Parathyroid adenoma (tissue), 2 donors: ENCODE data around the gene GNL3.

Source experiments
- H2AFZ ChIP-seq: fragments of 300-600 bp; sonication (generic); one replicate; pipeline ENCODE4 v1.7.0; 2017; ENCODE audit warnings: antibody characterized with exemption, mild to moderate bottlenecking
- H3K27ac ChIP-seq: fragments of 300-600 bp; sonication (generic); one replicate; pipeline ENCODE4 v1.7.0; 2017
- H3K27me3 ChIP-seq: fragments of 300-600 bp; sonication (generic); one replicate; pipeline ENCODE4 v1.7.0; 2017; ENCODE audit warnings: low read length; ENCODE audit not compliant: control insufficient read depth, insufficient read depth
- H3K36me3 ChIP-seq: fragments of 300-600 bp; sonication (generic); one replicate; pipeline ENCODE4 v1.7.0; 2017; ENCODE audit warnings: low read length; ENCODE audit not compliant: control insufficient read depth, insufficient read depth
- H3K4me1 ChIP-seq: fragments of 300-600 bp; sonication (generic); one replicate; pipeline ENCODE4 v1.7.0; 2017; ENCODE audit warnings: control low read depth
- H3K4me2 ChIP-seq: fragments of 300-600 bp; sonication (generic); one replicate; pipeline ENCODE4 v1.7.0; 2017; ENCODE audit warnings: low read length
- H3K4me3 ChIP-seq: fragments of 300-600 bp; sonication (generic); one replicate; pipeline ENCODE4 v1.7.0; 2017; ENCODE audit warnings: low read depth, low read length
- H3K79me2 ChIP-seq: fragments of 300-600 bp; sonication (generic); one replicate; pipeline ENCODE4 v1.7.0; 2017; ENCODE audit warnings: control low read depth
- H3K9ac ChIP-seq: fragments of 300-600 bp; sonication (generic); one replicate; pipeline ENCODE4 v1.7.0; 2017; ENCODE audit warnings: mild to moderate bottlenecking
- H3K9me3 ChIP-seq: fragments of 300-600 bp; sonication (generic); one replicate; pipeline ENCODE4 v1.7.0; 2017; ENCODE audit warnings: low read length; ENCODE audit not compliant: control insufficient read depth
- CTCF ChIP-seq: fragments of 300-600 bp; sonication (generic); IDR thresholded peaks from one replicate; pipeline ENCODE4 v1.7.0; 2017; ENCODE audit warnings: antibody characterized with exemption, mild to moderate bottlenecking
- donor health status: primary hyperparathyroidism.

The GNL3 gene

GRCh38 chr3:52650439-52650838 is 35.4 kb upstream of the GNL3 start:
- Histone ChIP-seq H3K36me3 (no peaks in the 10 kb centered on the region), H3K9me3 (no peaks in the 10 kb centered on the region), H3K27ac (no peak overlapping the region), H3K4me2 (no peak overlapping the region), H3K79me2 (peaks cover 2% of the 10 kb centered on the region), H3K4me1 (no peaks in the 10 kb centered on the region), H2AFZ (no peak overlapping the region), H3K4me3 (no peak overlapping the region), H3K27me3 (no peaks in the 10 kb centered on the region), H3K9ac (no peak overlapping the region)
- TF ChIP-seq CTCF: no peak

- no peak overlapping the region for H3K9ac ChIP-seq
- H2AFZ ChIP-seq: no peak overlapping the region
- H3K4me1 ChIP-seq: no peaks in the 10 kb centered on the region
- H3K27ac ChIP-seq: no peak overlapping the region
- H3K4me3 ChIP-seq: no peak overlapping the region
- H3K4me2 ChIP-seq: no peak overlapping the region
- H3K79me2 ChIP-seq: peaks cover 2% of the 10 kb centered on the region
- no peak for TF ChIP-seq CTCF
- H3K27me3 ChIP-seq: no peaks in the 10 kb centered on the region
- no peaks in the 10 kb centered on the region for H3K36me3 ChIP-seq
- H3K9me3 ChIP-seq: no peaks in the 10 kb centered on the region
Observed at GRCh38 chr3:52651592-52651991, 34.2 kb upstream of the GNL3 start.

- Histone ChIP-seq H3K36me3 (no peaks in the 10 kb centered on the region), H3K4me1 (no peaks in the 10 kb centered on the region), H3K27ac (no peak overlapping the region), H3K9ac (no peak overlapping the region), H3K4me3 (no peak overlapping the region), H3K79me2 (no peaks in the 10 kb centered on the region), H2AFZ (no peak overlapping the region), H3K9me3 (no peaks in the 10 kb centered on the region), H3K4me2 (no peak overlapping the region), H3K27me3 (no peaks in the 10 kb centered on the region)
- TF ChIP-seq CTCF: no peak
Observed at GRCh38 chr3:52655895-52656294, 29.9 kb upstream of the GNL3 start.

GRCh38 chr3:52660046-52660445 is 25.8 kb upstream of the GNL3 start:
- H3K9me3 ChIP-seq: no peaks in the 10 kb centered on the region
- no peak overlapping the region for H3K4me3 ChIP-seq
- no peak overlapping the region for H3K9ac ChIP-seq
- no peak overlapping the region for H3K27ac ChIP-seq
- H2AFZ ChIP-seq: no peak overlapping the region
- no peaks in the 10 kb centered on the region for H3K27me3 ChIP-seq
- no peak overlapping the region for H3K4me2 ChIP-seq
- TF ChIP-seq CTCF: no peak
- H3K36me3 ChIP-seq: no peaks in the 10 kb centered on the region
- no peaks in the 10 kb centered on the region for H3K4me1 ChIP-seq
- H3K79me2 ChIP-seq: peaks cover 2% of the 10 kb centered on the region

GRCh38 chr3:52663098-52663497 is 22.7 kb upstream of the GNL3 start:
- H3K79me2 ChIP-seq: peaks cover 5% of the 10 kb centered on the region

More at GRCh38 chr3:52663098-52663497, 22.7 kb upstream of the GNL3 start:
- H3K4me2 ChIP-seq: no peak overlapping the region
- no peaks in the 10 kb centered on the region for H3K9me3 ChIP-seq
- H3K27ac ChIP-seq: no peak overlapping the region
- no peak overlapping the region for H2AFZ ChIP-seq
- H3K27me3 ChIP-seq: no peaks in the 10 kb centered on the region
- no peak overlapping the region for H3K9ac ChIP-seq
- TF ChIP-seq CTCF: no peak
- no peaks in the 10 kb centered on the region for H3K36me3 ChIP-seq
- H3K4me3 ChIP-seq: no peak overlapping the region
- H3K4me1 ChIP-seq: no peaks in the 10 kb centered on the region
